Neural cell (in vitro differentiated cells): ENCODE results near the gene GABRR1.

Experiments used
- EZH2 ChIP-seq: fragments of 200-600, 300-800 bp; shearing (Covaris generic), sonication (generic); IDR thresholded peaks from 2 replicates; pipeline ENCODE4 v1.6.1; 2014; ENCODE audit warnings: antibody characterized with exemption, low read length, borderline replicate concordance, mild to moderate bottlenecking; ENCODE audit not compliant: insufficient read depth, poor library complexity, severe bottlenecking
- REST ChIP-seq: IDR thresholded peaks from 2 replicates; pipeline ENCODE4 v1.6.1; 2012; ENCODE audit warnings: borderline replicate concordance
- TF ChIP-seq, protein P1 (sequence below): fragments of 450-650 bp; IDR thresholded peaks from 2 replicates; pipeline ENCODE4 v1.5.1; 2014; ENCODE audit warnings: antibody characterized with exemption, mild to moderate bottlenecking, moderate library complexity; ENCODE audit not compliant: poor library complexity, severe bottlenecking

GRCh38 chr6:89172131-89172530 lies 45.0 kb downstream of the GABRR1 start:
- TF ChIP-seq, protein P1, sequence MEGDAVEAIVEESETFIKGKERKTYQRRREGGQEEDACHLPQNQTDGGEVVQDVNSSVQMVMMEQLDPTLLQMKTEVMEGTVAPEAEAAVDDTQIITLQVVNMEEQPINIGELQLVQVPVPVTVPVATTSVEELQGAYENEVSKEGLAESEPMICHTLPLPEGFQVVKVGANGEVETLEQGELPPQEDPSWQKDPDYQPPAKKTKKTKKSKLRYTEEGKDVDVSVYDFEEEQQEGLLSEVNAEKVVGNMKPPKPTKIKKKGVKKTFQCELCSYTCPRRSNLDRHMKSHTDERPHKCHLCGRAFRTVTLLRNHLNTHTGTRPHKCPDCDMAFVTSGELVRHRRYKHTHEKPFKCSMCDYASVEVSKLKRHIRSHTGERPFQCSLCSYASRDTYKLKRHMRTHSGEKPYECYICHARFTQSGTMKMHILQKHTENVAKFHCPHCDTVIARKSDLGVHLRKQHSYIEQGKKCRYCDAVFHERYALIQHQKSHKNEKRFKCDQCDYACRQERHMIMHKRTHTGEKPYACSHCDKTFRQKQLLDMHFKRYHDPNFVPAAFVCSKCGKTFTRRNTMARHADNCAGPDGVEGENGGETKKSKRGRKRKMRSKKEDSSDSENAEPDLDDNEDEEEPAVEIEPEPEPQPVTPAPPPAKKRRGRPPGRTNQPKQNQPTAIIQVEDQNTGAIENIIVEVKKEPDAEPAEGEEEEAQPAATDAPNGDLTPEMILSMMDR = no peak
- TF ChIP-seq EZH2 (no peak), REST (no peak)
